Activated CD4-positive, alpha-beta memory T cell treated with anti-CD3 and anti-CD28 coated beads for 36 hours (primary cell): Measurements from ENCODE around the gene PDE8A. TPM values are rescaled to one million over a fixed set of nuclear protein-coding genes. Genes with fewer than 3 reads are reported as not detected.
A peak's percentile ranks its signal among the peaks of the same experiment; 100 is the strongest.

Experiments
- CTCF ChIA-PET: fragments of 350-600 bp; sonication (Branson Sonifier 250); formaldehyde crosslinking; loops from one replicate; lab custom pipeline; 2021; ENCODE audit warnings: antibody characterized with exemption, inconsistent platforms; lab: Charles Lee
- POLR2A ChIA-PET: fragments of 350-600 bp; sonication (Branson Sonifier 250); formaldehyde crosslinking; loops from one replicate; lab custom pipeline; 2021; ENCODE audit warnings: antibody characterized with exemption; lab: Charles Lee
- DNase-seq: peaks from one replicate; pipeline ENCODE4 v3.0.0-alpha.2; 2020
- H3K27ac Mint-ChIP-seq: one replicate; pipeline ENCODE4 v1.8.0; 2021; ENCODE audit warnings: mixed read lengths
- H3K27me3 Mint-ChIP-seq: one replicate; pipeline ENCODE4 v1.8.0; 2021; ENCODE audit warnings: mixed read lengths
- H3K36me3 Mint-ChIP-seq: one replicate; pipeline ENCODE4 v1.8.0; 2021; ENCODE audit warnings: mixed read lengths
- H3K4me1 Mint-ChIP-seq: one replicate; pipeline ENCODE4 v1.8.0; 2021; ENCODE audit warnings: low read depth, mixed read lengths
- H3K4me3 Mint-ChIP-seq: one replicate; pipeline ENCODE4 v1.8.0; 2021; ENCODE audit warnings: mild to moderate bottlenecking, mixed read lengths
- H3K9me3 Mint-ChIP-seq: one replicate; pipeline ENCODE4 v1.8.0; 2021; ENCODE audit warnings: mixed read lengths
- intact Hi-C: fragments of 100-400 bp; cut with micrococcal nuclease; formaldehyde crosslinking; loops from one replicate; pipeline ENCODE4 v1.15.1; 2023
- total RNA-seq, 2 experiments: library from RNA; stranded (reverse); gene quantifications; one replicate each; pipeline ENCODE4 v1.2.3, GENCODE V29; 2021

PDE8A gene
- total RNA-seq, 2 experiments from 2014 or later, result 20.8 to 21.2 TPM

DNA sequence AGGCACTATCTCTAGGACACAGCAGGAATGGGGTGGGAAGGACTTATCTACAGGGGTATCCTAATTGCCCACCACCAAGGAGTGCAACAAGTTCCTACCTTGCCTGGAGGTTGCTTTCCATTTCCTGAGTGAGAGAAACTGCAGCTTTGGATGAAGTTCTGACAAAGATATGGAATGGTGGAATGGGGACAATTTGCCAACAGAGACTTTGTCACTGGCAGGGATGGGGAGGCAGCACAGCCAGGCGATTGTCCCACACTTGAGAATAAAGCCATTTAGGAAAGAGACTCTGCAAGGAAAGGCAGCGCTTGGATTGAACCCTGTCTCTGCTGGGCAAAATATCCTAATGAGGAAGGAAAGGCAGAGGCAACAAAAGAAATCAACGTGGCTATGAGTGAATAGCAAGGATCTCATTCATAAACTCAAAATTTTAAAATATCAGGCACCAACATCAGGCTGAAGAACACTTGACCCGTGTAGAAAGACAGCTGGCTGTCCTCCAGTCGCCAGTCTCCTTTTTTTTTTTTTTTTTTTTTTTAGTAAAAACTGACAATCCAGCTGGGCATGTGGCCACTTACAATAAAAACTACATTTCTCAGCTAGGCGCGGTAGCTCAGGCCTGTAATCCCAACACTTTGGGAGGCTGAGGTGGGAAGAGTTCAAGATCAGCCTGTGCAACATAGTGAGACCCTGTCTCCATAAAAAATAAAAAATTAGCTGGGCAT, 31.6 kb upstream of the PDE8A start:
- H3K36me3 Mint-ChIP-seq, result no peaks in the 10 kb centered on the region
- ChIA-PET CTCF (no interaction called here), POLR2A (no interaction called here)
- no peak overlapping the region for H3K4me3 Mint-ChIP-seq
- H3K4me1 Mint-ChIP-seq, result no peaks in the 10 kb centered on the region
- no peaks in the 10 kb centered on the region for H3K9me3 Mint-ChIP-seq
- H3K27me3 Mint-ChIP-seq, result no peaks in the 10 kb centered on the region
- H3K27ac Mint-ChIP-seq, result no peak overlapping the region
- intact Hi-C loops, result no loop called here
- DNase-seq, result no peak

DNA sequence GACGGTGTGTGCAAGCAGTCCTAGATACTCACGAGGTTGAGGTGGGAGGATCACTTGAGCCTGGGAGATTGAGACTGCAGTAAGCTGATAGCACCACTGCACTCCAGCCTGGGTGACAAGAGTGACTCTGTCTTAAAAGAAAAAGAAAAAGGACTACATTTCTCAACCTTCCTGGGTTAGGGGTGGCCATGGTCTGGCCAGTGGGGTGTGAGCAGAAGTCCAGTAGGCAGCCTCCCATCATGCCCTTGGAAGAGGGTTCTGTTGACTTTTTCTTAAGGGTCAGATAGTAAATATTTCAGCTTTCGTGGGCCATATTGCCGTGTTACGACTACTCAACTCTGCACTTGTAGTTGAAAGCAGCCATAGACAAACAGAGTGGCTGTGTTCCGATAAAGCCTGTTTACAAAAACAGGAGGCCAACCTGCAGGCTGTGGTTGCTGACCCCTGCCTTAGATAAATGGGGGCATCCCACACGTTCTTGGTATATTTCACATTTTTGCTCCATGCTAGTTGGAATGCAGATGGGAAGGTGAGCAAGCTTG, 31.0 kb upstream of the PDE8A start:
- no peak overlapping the region for H3K27ac Mint-ChIP-seq
- POLR2A ChIA-PET, result no interaction called here
- no peaks in the 10 kb centered on the region for H3K36me3 Mint-ChIP-seq
- CTCF ChIA-PET, result no interaction called here
- H3K4me1 Mint-ChIP-seq, result no peaks in the 10 kb centered on the region
- DNase-seq, result no peak
- no peaks in the 10 kb centered on the region for H3K9me3 Mint-ChIP-seq
- intact Hi-C loops, result no loop called here
- no peak overlapping the region for H3K4me3 Mint-ChIP-seq
- no peaks in the 10 kb centered on the region for H3K27me3 Mint-ChIP-seq

DNA sequence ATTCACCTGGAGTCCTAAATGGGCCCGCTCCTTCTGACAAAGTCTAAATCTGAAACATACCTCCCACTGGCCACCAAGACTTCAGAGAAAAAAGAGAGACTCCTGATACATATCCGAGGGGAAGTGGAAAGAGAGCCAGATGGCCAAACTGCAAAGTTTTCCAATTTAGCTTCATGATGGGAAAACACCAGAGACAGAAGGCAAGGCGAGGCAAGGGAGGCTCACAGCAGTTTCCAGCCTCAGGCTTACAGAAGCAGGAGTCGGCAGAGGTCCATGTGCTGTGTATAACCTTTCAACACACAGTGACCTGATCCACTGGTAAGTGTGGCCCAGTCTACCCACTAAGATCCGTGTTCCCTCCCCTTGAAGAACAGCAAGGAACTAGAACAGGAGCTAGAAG, 29.9 kb upstream of the PDE8A start:
- intact Hi-C loops, result no loop called here
- POLR2A ChIA-PET, result no interaction called here
- Mint-ChIP-seq H3K4me1 (peaks cover 3% of the 10 kb centered on the region), H3K4me3 (no peak overlapping the region), H3K27ac (no peak overlapping the region), H3K36me3 (no peaks in the 10 kb centered on the region), H3K9me3 (no peaks in the 10 kb centered on the region), H3K27me3 (no peaks in the 10 kb centered on the region)
- no peak for DNase-seq
- CTCF ChIA-PET, result no interaction called here

DNA sequence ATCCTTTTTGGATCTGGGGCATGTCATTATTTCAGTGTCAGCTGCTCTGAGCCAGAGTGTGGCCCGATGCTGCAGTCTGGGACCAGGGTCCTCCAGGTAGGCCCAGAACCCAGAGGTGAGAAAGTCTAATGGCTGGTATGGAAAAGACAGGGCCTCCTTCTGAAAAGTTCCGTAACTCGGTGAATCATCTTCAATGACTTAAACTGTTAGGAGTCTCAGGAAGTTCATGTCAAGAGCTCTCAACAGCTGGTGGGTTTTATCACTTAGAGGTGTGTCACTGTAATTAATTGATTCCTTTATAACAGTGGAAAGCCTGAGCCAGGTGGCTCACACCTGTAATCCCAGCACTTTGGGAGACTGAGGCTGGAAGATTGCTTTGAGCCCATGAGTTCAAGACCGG, 28.5 kb upstream of the PDE8A start:
- Mint-ChIP-seq H3K27ac (no peak overlapping the region), H3K9me3 (no peaks in the 10 kb centered on the region), H3K27me3 (peaks cover 1% of the 10 kb centered on the region), H3K36me3 (no peaks in the 10 kb centered on the region), H3K4me3 (no peak overlapping the region), H3K4me1 (peaks cover 3% of the 10 kb centered on the region)
- ChIA-PET CTCF (interaction anchor here (1.0 to 3.3 kb wide), 4 partner anchors 25 to 390 kb away, joined by 4 to 15 read pairs (median 7); no protein-coding TSS in a partner anchor), POLR2A (no interaction called here)
- intact Hi-C loops, result no loop called here
- DNase-seq, result no peak

DNA sequence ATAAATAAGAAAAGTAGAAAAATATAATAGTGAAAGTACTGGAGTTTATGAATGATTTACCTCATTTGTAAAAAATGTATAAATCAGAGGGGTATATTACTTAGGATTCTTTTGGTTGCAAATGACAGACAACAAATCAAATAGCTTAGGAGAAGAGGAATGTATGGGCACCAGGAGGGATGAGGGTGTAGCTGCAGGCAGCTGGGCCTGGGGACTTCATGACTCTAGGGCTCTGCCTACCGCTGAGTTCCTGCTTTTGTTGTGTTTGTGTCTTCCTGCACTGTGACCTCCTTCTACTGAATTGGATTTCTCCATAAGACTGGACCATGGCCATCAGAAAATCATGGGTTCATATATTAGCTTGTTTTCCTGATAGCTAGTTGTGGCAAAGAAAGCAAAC, 27.9 kb upstream of the PDE8A start:
- Mint-ChIP-seq H3K4me1 (peaks cover 3% of the 10 kb centered on the region), H3K4me3 (no peak overlapping the region), H3K27ac (no peak overlapping the region), H3K27me3 (peaks cover 1% of the 10 kb centered on the region), H3K9me3 (no peaks in the 10 kb centered on the region), H3K36me3 (no peaks in the 10 kb centered on the region)
- CTCF ChIA-PET, result interaction anchor here (1.0 to 3.3 kb wide), 4 partner anchors 25 to 391 kb away, joined by 4 to 15 read pairs (median 7); no protein-coding TSS in a partner anchor
- intact Hi-C loops, result loop anchor here (2.0 kb wide), 1 partner anchor 91 kb away; no protein-coding TSS in a partner anchor
- POLR2A ChIA-PET, result no interaction called here
- no peak for DNase-seq

DNA sequence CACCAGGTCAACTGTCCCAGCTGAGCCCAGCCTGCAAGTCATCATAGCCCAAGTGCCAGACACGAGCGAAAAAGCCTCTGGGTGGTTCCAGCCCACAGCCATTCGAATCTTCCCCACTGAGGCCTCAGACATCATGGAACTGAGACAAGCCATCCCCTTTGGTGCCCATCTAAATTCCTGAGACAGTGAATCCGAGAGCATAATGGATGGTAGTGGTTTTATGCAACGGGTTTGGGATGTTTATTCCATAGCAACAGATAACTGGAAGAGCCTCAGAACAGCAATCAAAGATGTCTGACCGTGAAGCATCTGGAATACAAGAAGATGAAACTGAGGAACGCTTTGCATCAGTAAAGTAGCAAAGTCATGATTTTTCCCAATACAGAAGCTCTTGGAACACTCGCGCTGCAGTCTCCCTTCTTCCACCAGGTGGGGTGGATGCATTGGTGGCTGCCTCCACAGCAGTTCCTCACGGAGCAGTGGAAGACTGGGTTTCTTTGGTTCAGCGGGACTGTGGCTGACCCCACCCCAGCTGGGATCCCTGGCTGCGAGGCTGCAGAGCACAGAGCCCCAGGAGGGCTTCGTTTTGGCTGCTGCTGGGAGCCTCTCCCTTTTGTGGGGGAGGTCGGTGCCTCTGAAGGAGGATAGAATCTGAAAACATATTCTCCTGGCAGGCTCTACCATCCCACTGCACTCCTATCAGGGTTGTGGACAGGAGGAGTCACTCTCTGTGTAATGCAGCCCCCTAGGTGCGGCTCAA, 26.4 kb upstream of the PDE8A start:
- Mint-ChIP-seq H3K27ac (no peak overlapping the region), H3K36me3 (no peaks in the 10 kb centered on the region)
- peak; percentile 63 for DNase-seq

DNA sequence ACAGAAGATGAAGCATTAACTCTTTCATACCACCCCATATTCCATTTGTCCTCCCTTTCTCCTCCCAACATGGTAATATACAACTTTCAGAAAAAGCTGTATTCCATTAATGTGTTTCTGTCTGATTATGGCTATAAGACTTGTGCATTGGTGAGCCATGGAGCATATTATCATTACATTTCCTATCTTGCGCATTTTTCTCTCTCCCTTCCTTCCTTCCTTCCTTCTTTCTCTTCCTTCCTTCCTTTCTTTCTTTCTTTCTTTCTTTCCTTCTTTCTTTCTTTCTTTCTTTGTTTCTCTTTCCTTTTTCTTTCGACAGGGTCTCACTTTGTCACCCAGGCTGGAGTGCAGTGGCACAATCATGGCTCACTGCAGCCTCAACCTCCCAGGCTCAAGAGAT, 25.5 kb upstream of the PDE8A start:
- peaks cover 3% of the 10 kb centered on the region for H3K4me1 Mint-ChIP-seq
- DNase-seq, result no peak
- ChIA-PET CTCF (interaction anchor here (0.7 kb wide), 1 partner anchor 11 kb away, joined by 4 read pairs; no protein-coding TSS in a partner anchor), POLR2A (no interaction called here)
- H3K9me3 Mint-ChIP-seq, result no peaks in the 10 kb centered on the region
- no peak overlapping the region for H3K27ac Mint-ChIP-seq
- H3K27me3 Mint-ChIP-seq, result peaks cover 1% of the 10 kb centered on the region
- H3K36me3 Mint-ChIP-seq, result no peaks in the 10 kb centered on the region
- intact Hi-C loops, result no loop called here
- no peak overlapping the region for H3K4me3 Mint-ChIP-seq

More for the DNA sequence above, 26.4 kb upstream of the PDE8A start:
- ChIA-PET CTCF (interaction anchor here (0.6 to 3.3 kb wide), 9 partner anchors 19 to 370 kb away, joined by 3 to 22 read pairs (median 4); no protein-coding TSS in a partner anchor), POLR2A (no interaction called here)
- no peaks in the 10 kb centered on the region for H3K9me3 Mint-ChIP-seq
- H3K4me1 Mint-ChIP-seq, result peaks cover 3% of the 10 kb centered on the region
- peaks cover 1% of the 10 kb centered on the region for H3K27me3 Mint-ChIP-seq
- intact Hi-C loops, result loop anchor here (2.0 kb wide), 1 partner anchor 90 kb away; no protein-coding TSS in a partner anchor
- H3K4me3 Mint-ChIP-seq, result no peak overlapping the region

DNA sequence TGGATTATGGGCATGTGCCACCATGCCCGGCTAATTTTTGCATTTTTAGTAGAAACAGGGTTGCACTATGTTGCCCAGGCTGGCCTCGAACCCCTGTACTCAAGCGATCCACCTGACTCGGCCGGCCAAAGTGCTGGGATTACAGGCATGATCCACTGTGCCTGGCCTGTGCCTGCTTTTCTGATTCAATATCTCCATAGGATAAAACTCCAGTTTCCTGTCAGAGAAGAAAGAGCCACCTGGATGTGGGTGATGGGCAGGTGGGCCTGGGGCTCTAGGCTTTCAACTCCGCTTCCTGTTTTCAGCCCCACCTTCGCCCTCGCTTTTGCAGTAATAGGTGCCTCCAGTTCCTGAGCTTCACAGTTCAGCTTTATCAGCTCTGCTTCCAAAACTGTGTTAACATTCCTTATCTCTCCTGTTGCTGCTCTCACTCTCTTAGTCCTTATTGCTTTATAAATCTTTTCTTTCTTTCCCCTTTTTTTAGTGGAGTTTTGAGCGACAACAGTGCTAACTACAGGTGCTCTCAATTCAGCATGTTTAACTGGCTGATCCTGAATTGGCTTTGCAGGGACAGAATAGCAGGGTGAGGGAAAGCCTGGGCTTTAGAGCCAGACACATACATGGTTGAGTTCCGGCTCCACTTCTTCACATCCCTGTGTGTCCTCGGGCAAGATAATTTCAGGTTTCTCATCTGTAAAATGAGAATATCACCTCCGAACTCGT, 21.1 kb upstream of the PDE8A start:
- CTCF ChIA-PET, result no interaction called here
- Mint-ChIP-seq H3K36me3 (no peaks in the 10 kb centered on the region), H3K27me3 (peaks cover 2% of the 10 kb centered on the region), H3K4me1 (peaks cover 3% of the 10 kb centered on the region), H3K9me3 (no peaks in the 10 kb centered on the region), H3K27ac (no peak overlapping the region), H3K4me3 (no peak overlapping the region)
- intact Hi-C loops, result no loop called here
- POLR2A ChIA-PET, result no interaction called here
- no peak for DNase-seq

DNA sequence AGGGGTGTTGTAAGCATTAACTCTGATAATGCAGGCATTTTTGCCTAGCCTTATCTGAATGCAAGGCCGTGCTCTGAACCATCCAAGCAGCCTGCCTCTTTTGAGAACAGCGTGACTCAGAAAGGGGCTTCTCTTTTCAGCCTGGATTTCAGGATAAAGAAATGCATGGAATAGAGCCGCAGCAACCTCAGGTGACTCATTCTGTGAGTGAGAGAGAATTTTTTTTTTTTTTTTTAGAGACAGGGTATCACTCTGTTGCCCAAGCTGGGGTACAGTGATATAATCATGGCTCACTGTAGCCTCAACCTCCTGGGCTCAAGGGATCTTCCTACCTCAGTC, 20.6 kb upstream of the PDE8A start:
- DNase-seq, result no peak
- Mint-ChIP-seq H3K36me3 (no peaks in the 10 kb centered on the region), H3K27me3 (peaks cover 2% of the 10 kb centered on the region), H3K9me3 (no peaks in the 10 kb centered on the region), H3K27ac (no peak overlapping the region), H3K4me1 (no peaks in the 10 kb centered on the region), H3K4me3 (no peak overlapping the region)
- intact Hi-C loops, result no loop called here
- CTCF ChIA-PET, result no interaction called here
- POLR2A ChIA-PET, result no interaction called here

DNA sequence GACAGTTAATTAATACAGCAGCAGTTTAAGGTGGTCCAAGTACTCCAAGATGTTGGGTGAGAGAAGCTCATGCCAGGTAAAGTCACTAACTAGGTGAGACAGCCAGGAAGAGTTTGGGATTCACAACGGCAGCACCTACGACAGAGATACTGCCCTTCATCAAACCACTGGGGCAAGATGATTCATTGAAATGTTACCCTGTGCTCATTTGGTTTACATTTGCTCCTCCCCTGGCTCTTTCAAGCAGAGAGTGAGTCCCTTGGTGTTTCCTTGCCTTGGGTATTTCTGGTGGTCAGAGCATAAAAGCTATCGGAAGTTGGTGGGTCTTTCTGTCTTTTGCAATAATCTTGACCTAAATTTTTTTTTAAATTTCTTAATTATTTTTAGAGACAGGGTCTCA, 19.9 kb upstream of the PDE8A start:
- Mint-ChIP-seq H3K27ac (no peak overlapping the region), H3K27me3 (peaks cover 2% of the 10 kb centered on the region), H3K4me3 (no peak overlapping the region), H3K9me3 (no peaks in the 10 kb centered on the region), H3K36me3 (no peaks in the 10 kb centered on the region), H3K4me1 (no peaks in the 10 kb centered on the region)
- ChIA-PET POLR2A (no interaction called here), CTCF (no interaction called here)
- intact Hi-C loops, result no loop called here
- no peak for DNase-seq

DNA sequence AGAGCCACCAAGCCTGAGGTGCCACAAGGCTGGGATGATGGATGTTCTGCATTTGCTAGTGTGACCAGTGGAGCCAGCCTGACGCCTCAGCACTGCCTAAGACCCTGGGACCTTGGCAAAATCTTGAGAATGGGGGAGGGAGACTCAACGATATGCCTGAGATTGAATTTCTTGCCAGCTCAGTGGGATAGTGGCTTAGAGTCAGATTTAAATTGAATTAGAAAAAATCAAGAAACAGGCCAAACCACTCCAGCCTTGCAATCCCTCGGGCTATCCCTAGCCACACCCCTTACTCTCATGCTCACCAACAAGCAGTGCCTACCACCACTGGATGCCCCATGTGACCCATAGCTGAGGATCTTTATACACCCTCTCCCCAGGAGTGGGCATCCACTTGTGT, 18.7 kb upstream of the PDE8A start:
- H3K4me1 Mint-ChIP-seq, result no peaks in the 10 kb centered on the region
- no peaks in the 10 kb centered on the region for H3K9me3 Mint-ChIP-seq
- intact Hi-C loops, result no loop called here
- no peak overlapping the region for H3K27ac Mint-ChIP-seq
- no peak overlapping the region for H3K4me3 Mint-ChIP-seq
- ChIA-PET POLR2A (no interaction called here), CTCF (interaction anchor here (0.6 to 1.3 kb wide), 2 partner anchors 81 to 206 kb away, joined by 3 read pairs; no protein-coding TSS in a partner anchor)
- no peak for DNase-seq
- no peaks in the 10 kb centered on the region for H3K36me3 Mint-ChIP-seq
- H3K27me3 Mint-ChIP-seq, result peaks cover 1% of the 10 kb centered on the region

DNA sequence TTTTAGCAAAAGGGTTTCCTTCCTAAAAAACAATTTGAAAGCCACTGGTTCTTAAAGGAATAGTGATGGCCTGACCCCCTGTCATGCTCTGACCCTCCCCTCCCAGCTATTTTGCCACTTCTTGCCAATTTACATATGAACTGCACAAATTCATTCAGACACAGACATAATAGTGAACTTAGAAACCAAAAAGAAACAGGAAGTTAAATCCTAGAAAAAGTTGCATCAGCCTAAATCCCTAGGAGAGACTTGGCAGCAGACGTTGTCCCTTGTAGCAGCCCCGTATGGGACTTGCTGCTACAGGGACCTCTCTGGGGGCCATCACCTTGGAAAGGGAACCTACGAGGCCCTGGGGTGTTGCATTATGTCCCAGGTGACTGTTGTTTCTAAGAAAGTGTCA, 14.3 kb upstream of the PDE8A start:
- POLR2A ChIA-PET, result no interaction called here
- CTCF ChIA-PET, result interaction anchor here (0.5 kb wide), 1 partner anchor 11 kb away, joined by 4 read pairs; no protein-coding TSS in a partner anchor

More for the DNA sequence above, 14.3 kb upstream of the PDE8A start:
- no peak for DNase-seq
- Mint-ChIP-seq H3K27ac (no peak overlapping the region), H3K27me3 (peaks cover 1% of the 10 kb centered on the region), H3K4me1 (no peaks in the 10 kb centered on the region), H3K9me3 (no peaks in the 10 kb centered on the region), H3K4me3 (no peak overlapping the region), H3K36me3 (no peaks in the 10 kb centered on the region)
- intact Hi-C loops, result no loop called here
